ENCODE data around the gene LCE1F. TPM values are rescaled to one million over a fixed set of nuclear protein-coding genes. Genes with fewer than 3 reads are reported as not detected.

LCE1F gene
- total RNA-seq, 1 donor from 2014 or later, result not detected

DNA sequence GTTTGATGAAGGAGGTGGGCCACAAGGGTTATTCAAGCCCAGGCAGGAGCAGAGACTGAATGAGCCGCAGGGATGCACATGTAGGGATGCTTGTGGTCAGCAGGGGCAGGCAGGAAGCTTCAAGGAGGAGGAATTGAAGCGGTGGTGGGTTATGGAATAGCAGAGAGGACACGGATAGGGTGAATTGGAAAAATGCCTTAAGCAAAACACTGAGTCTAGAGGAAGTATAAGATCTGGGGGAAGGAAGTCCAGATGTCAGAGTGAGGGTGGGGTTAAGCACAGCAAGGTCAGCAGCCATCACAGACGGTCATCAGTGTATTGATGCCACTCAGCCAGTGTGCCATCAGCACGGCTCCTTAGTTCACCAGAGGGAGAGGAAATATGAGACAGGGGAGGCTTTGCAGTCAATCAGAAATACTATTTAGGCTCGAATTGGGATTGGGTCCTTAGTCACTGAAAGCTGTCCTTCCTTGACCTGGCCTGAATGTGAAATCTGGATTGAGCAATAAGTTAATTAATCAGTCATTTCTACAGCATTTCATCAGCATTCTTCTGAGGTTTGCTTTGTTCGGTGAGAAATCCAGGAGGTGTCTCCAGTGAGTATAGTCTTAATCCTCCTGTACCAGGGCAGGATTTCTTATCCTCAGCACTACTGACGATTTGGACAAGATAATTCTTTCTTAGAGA lies 6.0 kb upstream of the LCE1F start:
- TF ChIP-seq, protein P1, sequence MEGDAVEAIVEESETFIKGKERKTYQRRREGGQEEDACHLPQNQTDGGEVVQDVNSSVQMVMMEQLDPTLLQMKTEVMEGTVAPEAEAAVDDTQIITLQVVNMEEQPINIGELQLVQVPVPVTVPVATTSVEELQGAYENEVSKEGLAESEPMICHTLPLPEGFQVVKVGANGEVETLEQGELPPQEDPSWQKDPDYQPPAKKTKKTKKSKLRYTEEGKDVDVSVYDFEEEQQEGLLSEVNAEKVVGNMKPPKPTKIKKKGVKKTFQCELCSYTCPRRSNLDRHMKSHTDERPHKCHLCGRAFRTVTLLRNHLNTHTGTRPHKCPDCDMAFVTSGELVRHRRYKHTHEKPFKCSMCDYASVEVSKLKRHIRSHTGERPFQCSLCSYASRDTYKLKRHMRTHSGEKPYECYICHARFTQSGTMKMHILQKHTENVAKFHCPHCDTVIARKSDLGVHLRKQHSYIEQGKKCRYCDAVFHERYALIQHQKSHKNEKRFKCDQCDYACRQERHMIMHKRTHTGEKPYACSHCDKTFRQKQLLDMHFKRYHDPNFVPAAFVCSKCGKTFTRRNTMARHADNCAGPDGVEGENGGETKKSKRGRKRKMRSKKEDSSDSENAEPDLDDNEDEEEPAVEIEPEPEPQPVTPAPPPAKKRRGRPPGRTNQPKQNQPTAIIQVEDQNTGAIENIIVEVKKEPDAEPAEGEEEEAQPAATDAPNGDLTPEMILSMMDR (IDR thresholded peaks at IDR 0.05), result no peak
- TF ChIP-seq POLR2A (IDR thresholded peaks at IDR 0.05), result no peak
- no peak for TF ChIP-seq POLR2AphosphoS5 (IDR thresholded peaks at IDR 0.05; ENCODE audit: insufficient read depth in 1 of 2, low read depth in 1 of 2)
- Histone ChIP-seq H3K27ac (no peak overlapping the region), H3K4me3 (no peak overlapping the region), H3K27me3 (no peaks in the 10 kb centered on the region), H3K36me3 (no peaks in the 10 kb centered on the region), H3K9me3 (no peaks in the 10 kb centered on the region), H3K4me1 (no peaks in the 10 kb centered on the region)
- intact Hi-C loops (cut with DNase I), result no loop called here
- DNase-seq (ENCODE audit: extremely low spot score in 2 of 2), result no peak

DNA sequence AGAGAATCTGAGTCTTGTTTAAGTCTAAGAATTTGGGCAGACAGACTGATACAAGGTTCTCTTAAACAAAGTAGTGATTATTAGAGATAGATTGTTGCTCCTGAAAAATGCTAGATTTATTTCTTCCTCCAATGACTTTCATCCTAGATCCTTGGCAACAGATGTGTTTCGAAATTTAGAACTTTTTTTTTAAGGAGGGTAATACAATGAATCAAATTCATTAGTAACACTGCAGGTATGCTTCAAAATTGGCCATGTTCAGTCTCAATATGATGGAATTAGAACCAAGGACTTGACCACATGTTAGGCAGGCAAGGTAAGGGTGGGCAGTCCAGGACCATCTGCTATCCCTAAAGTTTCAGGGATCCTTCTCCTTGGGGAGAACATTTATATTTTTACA lies 4.5 kb upstream of the LCE1F start:
- Histone ChIP-seq H3K4me3 (no peak overlapping the region), H3K36me3 (no peaks in the 10 kb centered on the region), H3K27me3 (no peaks in the 10 kb centered on the region), H3K27ac (no peak overlapping the region), H3K9me3 (no peaks in the 10 kb centered on the region), H3K4me1 (no peaks in the 10 kb centered on the region)
- TF ChIP-seq POLR2A (IDR thresholded peaks at IDR 0.05), result no peak
- no peak for TF ChIP-seq POLR2AphosphoS5 (IDR thresholded peaks at IDR 0.05; ENCODE audit: insufficient read depth in 1 of 2, low read depth in 1 of 2)
- TF ChIP-seq, protein P1 (IDR thresholded peaks at IDR 0.05), result no peak
- no peak for DNase-seq (ENCODE audit: extremely low spot score in 2 of 2)
- intact Hi-C loops (cut with DNase I), result no loop called here

DNA sequence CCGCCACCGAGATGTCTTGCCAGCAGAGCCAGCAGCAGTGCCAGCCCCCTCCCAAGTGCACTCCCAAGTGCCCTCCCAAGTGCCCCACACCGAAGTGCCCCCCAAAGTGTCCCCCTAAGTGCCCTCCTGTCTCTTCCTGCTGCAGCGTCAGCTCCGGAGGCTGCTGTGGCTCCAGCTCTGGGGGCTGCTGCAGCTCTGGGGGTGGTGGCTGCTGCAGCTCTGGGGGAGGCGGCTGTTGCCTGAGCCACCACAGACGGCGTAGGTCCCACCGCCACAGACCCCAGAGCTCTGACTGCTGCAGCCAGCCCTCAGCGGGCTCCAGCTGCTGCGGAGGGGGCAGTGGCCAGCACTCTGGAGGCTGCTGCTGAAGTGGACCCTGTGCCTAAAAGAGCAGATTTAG lies 1.4 kb downstream of the LCE1F start:
- Histone ChIP-seq H3K27me3 (no peaks in the 10 kb centered on the region), H3K9me3 (no peaks in the 10 kb centered on the region), H3K4me3 (no peak overlapping the region), H3K27ac (no peak overlapping the region), H3K4me1 (no peaks in the 10 kb centered on the region), H3K36me3 (no peaks in the 10 kb centered on the region)
- no peak for DNase-seq (ENCODE audit: extremely low spot score in 2 of 2)
- TF ChIP-seq POLR2AphosphoS5 (IDR thresholded peaks at IDR 0.05; ENCODE audit: insufficient read depth in 1 of 2, low read depth in 1 of 2), result no peak
- TF ChIP-seq, protein P1 (IDR thresholded peaks at IDR 0.05), result no peak
- no peak for TF ChIP-seq POLR2A (IDR thresholded peaks at IDR 0.05)
- intact Hi-C loops (cut with DNase I), result no loop called here

DNA sequence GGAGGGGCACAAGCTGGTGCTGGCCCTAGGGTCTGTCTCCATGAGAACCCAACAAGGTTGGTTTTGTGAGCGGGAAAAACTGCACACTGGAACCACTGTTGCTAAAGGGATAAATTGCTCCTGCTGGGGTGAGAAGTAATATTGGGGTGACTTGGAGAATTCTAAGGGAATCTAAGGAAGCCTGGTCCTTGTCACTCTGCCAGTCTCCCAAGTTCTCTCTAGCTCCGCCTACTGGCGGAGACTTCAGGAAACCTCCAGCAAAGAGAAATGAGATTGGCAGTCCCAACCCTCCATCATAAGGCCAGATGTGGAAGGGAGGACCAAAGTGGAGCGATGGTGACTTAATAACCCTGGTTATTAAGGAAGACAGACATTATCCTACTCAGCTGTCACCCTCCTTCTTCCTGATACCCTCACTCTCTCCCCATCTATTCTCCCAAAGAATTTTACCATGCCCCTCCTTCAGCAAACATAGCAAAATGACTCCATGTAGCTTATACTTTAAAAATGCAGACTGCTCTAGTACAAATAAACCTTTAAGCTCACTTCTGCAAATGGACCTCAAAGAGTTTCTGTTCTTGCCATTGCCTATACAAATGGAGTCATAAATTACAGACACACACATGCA lies 2.7 kb downstream of the LCE1F start:
- intact Hi-C loops (cut with DNase I), result no loop called here
- no peak for DNase-seq (ENCODE audit: extremely low spot score in 2 of 2)
- H3K9me3 ChIP-seq, result no peaks in the 10 kb centered on the region
- no peaks in the 10 kb centered on the region for H3K4me1 ChIP-seq
- H3K27ac ChIP-seq, result no peak overlapping the region
- no peaks in the 10 kb centered on the region for H3K36me3 ChIP-seq
- H3K27me3 ChIP-seq, result no peaks in the 10 kb centered on the region
- TF ChIP-seq POLR2A (IDR thresholded peaks at IDR 0.05) (no peak), POLR2AphosphoS5 (IDR thresholded peaks at IDR 0.05; ENCODE audit: insufficient read depth in 1 of 2, low read depth in 1 of 2) (no peak)
- TF ChIP-seq, protein P1 (IDR thresholded peaks at IDR 0.05), result no peak
- H3K4me3 ChIP-seq, result no peak overlapping the region

DNA sequence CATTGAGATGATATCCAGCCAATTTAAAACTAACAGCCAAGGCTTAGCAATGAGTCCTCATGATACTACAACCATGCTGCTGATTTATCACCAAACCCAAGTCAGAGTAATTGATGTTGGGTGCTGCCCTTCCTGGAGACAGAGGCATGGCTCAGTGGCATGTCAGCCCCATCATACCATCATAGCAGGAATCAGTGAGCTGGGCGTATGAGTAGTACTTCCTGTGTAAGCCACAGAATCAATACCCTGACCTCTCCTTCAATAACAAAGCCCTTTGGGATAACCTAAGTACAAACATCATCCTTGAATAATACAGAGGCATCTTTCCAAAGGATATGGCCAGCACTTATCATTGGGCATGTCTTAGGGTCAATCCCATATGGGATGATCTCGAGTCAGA lies 8.2 kb downstream of the LCE1F start:
- Histone ChIP-seq H3K36me3 (no peaks in the 10 kb centered on the region), H3K4me1 (no peaks in the 10 kb centered on the region), H3K27ac (no peak overlapping the region), H3K9me3 (no peaks in the 10 kb centered on the region), H3K27me3 (no peaks in the 10 kb centered on the region), H3K4me3 (no peak overlapping the region)
- no peak for DNase-seq (ENCODE audit: extremely low spot score in 2 of 2)
- intact Hi-C loops (cut with DNase I), result no loop called here
- TF ChIP-seq POLR2AphosphoS5 (IDR thresholded peaks at IDR 0.05; ENCODE audit: insufficient read depth in 1 of 2, low read depth in 1 of 2) (no peak), POLR2A (IDR thresholded peaks at IDR 0.05) (no peak)
- TF ChIP-seq, protein P1 (IDR thresholded peaks at IDR 0.05), result no peak
